Measurements from ENCODE around the gene TSPEAR.

TSPEAR gene

DNA sequence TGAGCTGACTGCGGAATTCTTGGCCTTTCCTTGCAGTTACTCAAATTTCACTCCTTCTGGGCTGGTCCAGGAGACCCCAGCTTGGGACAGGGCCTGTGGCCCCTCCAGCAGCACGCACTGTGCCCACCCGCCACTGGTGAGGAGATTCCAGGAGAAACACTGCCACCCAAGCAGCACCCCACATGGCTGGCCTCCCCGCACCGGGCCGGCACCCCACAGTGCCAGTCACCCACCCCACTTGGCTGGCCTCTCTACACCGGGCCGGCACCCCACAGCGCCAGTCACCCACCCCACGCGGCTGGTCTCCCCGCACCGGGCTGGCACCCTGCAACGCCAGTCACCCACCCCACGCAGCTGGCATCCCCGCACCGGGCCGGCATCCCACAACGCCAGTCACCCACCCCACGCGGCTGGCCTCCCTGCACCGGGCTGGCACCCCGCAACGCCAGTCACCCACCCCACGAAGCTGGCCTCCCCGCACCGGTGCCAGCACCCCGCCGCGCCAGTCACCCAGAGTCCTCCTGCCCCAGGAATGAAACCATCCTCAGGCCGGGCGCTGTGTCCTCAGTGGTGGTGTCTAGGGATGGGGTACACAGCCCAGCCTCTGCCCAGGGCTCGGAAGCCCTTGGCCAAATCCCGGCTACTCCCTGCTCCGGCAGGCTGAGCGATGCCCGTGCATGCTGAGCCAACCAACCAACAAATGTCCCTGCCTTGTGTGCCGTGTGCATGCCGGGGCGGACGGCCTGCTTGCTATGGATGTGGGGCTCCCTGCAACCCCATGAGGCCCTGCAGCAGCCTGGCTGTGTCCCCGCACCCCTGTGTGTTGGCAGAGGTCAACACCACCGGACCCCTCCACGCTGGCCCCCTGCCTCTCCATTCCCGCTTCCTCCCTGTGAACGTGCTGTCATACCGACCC is 38.6 kb upstream of the TSPEAR start:
- TF ChIP-seq POLR2AphosphoS5 (IDR thresholded peaks at IDR 0.05; ENCODE audit: low read depth, low read length) (no peak), REST (IDR thresholded peaks at IDR 0.05; ENCODE audit: insufficient read depth in 1 of 2, low read depth in 2 of 2, low read length in 2 of 2) (no peak), TAF1 (IDR thresholded peaks at IDR 0.05; ENCODE audit: borderline replicate concordance, insufficient read depth, low read length) (no peak), FOXP2 (optimal IDR thresholded peaks at IDR 0.05; ENCODE audit: borderline replicate concordance, extremely low read depth, extremely low read length, insufficient read depth) (no peak), SIN3A (IDR thresholded peaks at IDR 0.05; ENCODE audit: borderline replicate concordance, insufficient read depth, low read length) (no peak)

DNA sequence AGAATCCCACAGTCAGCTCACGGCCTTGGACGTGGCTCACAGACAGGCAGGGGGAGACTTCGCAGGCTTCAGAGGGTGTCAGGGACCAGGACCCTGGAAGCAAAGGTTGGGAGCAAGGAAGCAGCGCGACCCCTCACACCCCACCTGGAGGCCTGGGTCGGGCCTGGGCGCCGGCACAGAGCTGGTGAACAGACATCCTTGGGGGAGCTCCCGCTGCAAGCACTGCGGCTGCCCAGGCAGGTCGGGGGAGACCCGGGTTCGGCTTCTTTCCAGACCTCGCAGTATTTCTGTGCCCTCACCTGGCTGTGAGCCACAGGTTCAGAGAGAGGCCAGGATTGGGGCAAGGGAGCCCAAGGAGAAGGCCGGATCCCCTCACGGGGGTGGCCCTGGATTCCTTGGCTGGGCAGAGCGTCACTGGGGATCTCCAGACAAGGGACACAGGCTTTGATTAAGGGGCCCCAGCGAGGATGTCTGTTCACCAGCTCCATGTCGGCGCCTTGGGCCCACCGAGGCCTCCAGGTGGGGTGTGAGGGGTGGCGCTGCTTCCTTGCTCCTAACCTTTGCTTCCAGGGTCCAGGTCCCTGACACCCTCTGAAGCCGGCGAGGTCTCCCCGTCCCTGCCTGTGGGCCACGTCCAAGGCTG is 37.9 kb upstream of the TSPEAR start:
- no peak for TF ChIP-seq POLR2AphosphoS5 (IDR thresholded peaks at IDR 0.05; ENCODE audit: low read depth, low read length)
- no peak for TF ChIP-seq TAF1 (IDR thresholded peaks at IDR 0.05; ENCODE audit: borderline replicate concordance, insufficient read depth, low read length)
- no peak for TF ChIP-seq REST (IDR thresholded peaks at IDR 0.05; ENCODE audit: insufficient read depth in 1 of 2, low read depth in 2 of 2, low read length in 2 of 2)
- no peak for TF ChIP-seq FOXP2 (optimal IDR thresholded peaks at IDR 0.05; ENCODE audit: borderline replicate concordance, extremely low read depth, extremely low read length, insufficient read depth)
- no peak for TF ChIP-seq SIN3A (IDR thresholded peaks at IDR 0.05; ENCODE audit: borderline replicate concordance, insufficient read depth, low read length)

DNA sequence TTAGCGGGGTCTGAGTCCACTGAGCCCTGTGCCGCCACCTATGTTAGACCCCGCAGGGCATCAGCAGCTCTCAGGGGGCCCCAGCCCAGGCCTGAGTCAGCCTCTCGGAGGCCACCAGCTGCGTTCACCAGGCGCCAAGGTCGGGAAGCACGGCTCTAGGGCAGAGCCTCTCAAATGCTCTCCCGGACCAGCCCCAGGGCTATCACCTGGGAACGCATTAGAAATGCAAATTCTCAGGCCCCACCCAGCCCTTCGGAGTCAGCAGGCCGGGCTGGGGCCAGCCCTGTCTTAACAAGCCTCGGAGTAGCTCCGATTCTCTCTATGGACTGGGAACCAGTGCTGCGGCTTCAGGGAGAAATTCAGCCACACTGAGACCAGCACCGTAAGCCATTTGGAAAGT is 37.2 kb upstream of the TSPEAR start:
- TF ChIP-seq SIN3A (IDR thresholded peaks at IDR 0.05; ENCODE audit: borderline replicate concordance, insufficient read depth, low read length) (no peak), TAF1 (IDR thresholded peaks at IDR 0.05; ENCODE audit: borderline replicate concordance, insufficient read depth, low read length) (no peak), POLR2AphosphoS5 (IDR thresholded peaks at IDR 0.05; ENCODE audit: low read depth, low read length) (no peak), FOXP2 (optimal IDR thresholded peaks at IDR 0.05; ENCODE audit: borderline replicate concordance, extremely low read depth, extremely low read length, insufficient read depth) (no peak), REST (IDR thresholded peaks at IDR 0.05; ENCODE audit: insufficient read depth in 1 of 2, low read depth in 2 of 2, low read length in 2 of 2) (no peak)

- no peak for TF ChIP-seq TAF1 (IDR thresholded peaks at IDR 0.05; ENCODE audit: borderline replicate concordance, insufficient read depth, low read length)
- TF ChIP-seq REST (IDR thresholded peaks at IDR 0.05; ENCODE audit: insufficient read depth in 1 of 2, low read depth in 2 of 2, low read length in 2 of 2), result no peak
- no peak for TF ChIP-seq FOXP2 (optimal IDR thresholded peaks at IDR 0.05; ENCODE audit: borderline replicate concordance, extremely low read depth, extremely low read length, insufficient read depth)
Observed at GRCh38 chr21:44742418-44743153, 31.2 kb upstream of the TSPEAR start.

All from PFSK-1 (cell line).